ENCODE results near the gene TMC7. TPM values are rescaled to one million over a fixed set of nuclear protein-coding genes. Genes with fewer than 3 reads are reported as not detected.

The TMC7 gene
- total and polyA plus RNA-seq, 2 of the 13 experiments (the other 11 are each of a cell fraction or from before 2014, with no cell fraction given): 1.2 to 5.1 TPM

DNA sequence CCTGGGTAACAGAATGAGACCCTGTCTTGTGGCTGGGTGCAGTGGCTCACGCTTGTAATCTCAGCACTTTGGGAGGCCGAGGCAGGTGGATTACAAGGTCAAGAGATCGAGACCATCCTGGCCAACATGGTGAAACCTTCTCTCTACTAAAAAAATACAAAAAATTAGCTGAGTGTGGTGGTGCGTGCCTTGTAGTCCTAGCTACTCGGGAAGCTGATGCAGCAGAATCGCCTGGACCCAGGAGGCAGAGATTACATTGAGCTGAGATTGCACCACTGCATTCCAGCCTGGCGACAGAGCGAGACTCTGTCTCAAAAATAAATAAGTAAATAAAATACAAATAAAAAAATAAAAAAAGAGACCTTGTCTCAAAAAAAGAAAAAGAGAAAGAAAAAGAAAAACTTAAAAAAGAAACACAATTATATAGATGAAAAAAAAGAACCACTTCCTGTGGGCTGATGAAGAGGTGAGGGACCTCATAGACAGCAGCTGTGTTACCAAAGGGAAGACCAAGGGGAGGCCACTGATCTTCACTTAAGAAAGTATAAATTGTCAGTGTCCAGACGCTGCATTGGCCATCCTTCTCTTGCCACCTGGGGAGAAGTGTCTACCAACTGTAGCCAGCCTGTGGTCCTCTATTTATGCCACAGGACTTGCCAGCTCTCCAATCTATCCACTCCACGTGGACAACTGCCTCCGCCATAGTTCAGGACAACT, 33.1 kb upstream of the TMC7 start:
- no peaks in the 10 kb centered on the region for H3K36me3 ChIP-seq (replicated peaks in 1 of 2; ENCODE audit: control insufficient read depth in 1 of 2, insufficient read depth in 2 of 2, low read length in 2 of 2)
- no peak overlapping the region for H2AFZ ChIP-seq (ENCODE audit: low read length)
- no peak overlapping the region for H3K9ac ChIP-seq (ENCODE audit: insufficient read depth, low read depth, low read length)
- ChIA-PET POLR2A (interaction anchor here (0.9 to 1.9 kb wide), 2 partner anchors 20 to 161 kb away, joined by 3 to 5 read pairs; partner anchors contain the start of gene RPS15A), CTCF (ENCODE audit: low intra/inter-chr PET ratio, low total read pairs) (interaction anchor here (0.7 kb wide), 1 partner anchor 70 kb away, joined by 4 read pairs; no protein-coding TSS in a partner anchor)
- no peaks in the 10 kb centered on the region for H4K20me1 ChIP-seq (ENCODE audit: insufficient read depth, low read length)
- no TSS peak for BruUV-seq (replicated peaks)
- no peaks in the 10 kb centered on the region for H3K79me2 ChIP-seq (ENCODE audit: insufficient read depth, low read length)
- intact Hi-C loops (cut with micrococcal nuclease; ENCODE audit: unreplicated experiment): no loop called here
- H3K27me3 ChIP-seq (ENCODE audit: control insufficient read depth in 1 of 2, insufficient read depth in 2 of 2, low read length in 2 of 2): no peaks in the 10 kb centered on the region; a peak in 1 of 5 replicates
- H3K4me2 ChIP-seq (ENCODE audit: low read depth, low read length): no peak overlapping the region
- in situ Hi-C loops (cut with HindIII; ENCODE audit: extremely low pct_ligation_motif_present, low pct_unique_long_range_greater_than_20kb): no loop called here
- no peak for ATAC-seq
- H3K27ac ChIP-seq (ENCODE audit: extremely low read length, insufficient read depth, low read length): no peak overlapping the region
- TF ChIP-seq ZNF382 (CRISPR knock-in tag; IDR thresholded peaks at IDR 0.05; ENCODE audit: borderline replicate concordance) (no peak), MAFF (IDR thresholded peaks at IDR 0.05; ENCODE audit: low read depth, low read length) (peak; percentile 67), MAFK (conservative IDR thresholded peaks at IDR 0.05 in 1 of 2, IDR thresholded peaks at IDR 0.05 in 1 of 2; ENCODE audit: low read length in 2 of 2) (peak; percentile 56 to 69), ZNF460 (CRISPR knock-in tag; IDR thresholded peaks at IDR 0.05; ENCODE audit: borderline replicate concordance) (peak; percentile 65; the same call in 1 of the 2 replicates), CBX2 (IDR thresholded peaks at IDR 0.05; ENCODE audit: low read depth, low read length) (no peak), CBX2 (CRISPR knock-in tag; IDR thresholded peaks at IDR 0.05; ENCODE audit: low read depth) (no peak), SIX4 (CRISPR knock-in tag; IDR thresholded peaks at IDR 0.05) (no peak), ZNF44 (CRISPR knock-in tag; IDR thresholded peaks at IDR 0.05) (no peak), TEAD3 (CRISPR knock-in tag; optimal IDR thresholded peaks at IDR 0.05; ENCODE audit: borderline replicate concordance) (peak; percentile 43)
- TF ChIP-seq, protein P1, sequence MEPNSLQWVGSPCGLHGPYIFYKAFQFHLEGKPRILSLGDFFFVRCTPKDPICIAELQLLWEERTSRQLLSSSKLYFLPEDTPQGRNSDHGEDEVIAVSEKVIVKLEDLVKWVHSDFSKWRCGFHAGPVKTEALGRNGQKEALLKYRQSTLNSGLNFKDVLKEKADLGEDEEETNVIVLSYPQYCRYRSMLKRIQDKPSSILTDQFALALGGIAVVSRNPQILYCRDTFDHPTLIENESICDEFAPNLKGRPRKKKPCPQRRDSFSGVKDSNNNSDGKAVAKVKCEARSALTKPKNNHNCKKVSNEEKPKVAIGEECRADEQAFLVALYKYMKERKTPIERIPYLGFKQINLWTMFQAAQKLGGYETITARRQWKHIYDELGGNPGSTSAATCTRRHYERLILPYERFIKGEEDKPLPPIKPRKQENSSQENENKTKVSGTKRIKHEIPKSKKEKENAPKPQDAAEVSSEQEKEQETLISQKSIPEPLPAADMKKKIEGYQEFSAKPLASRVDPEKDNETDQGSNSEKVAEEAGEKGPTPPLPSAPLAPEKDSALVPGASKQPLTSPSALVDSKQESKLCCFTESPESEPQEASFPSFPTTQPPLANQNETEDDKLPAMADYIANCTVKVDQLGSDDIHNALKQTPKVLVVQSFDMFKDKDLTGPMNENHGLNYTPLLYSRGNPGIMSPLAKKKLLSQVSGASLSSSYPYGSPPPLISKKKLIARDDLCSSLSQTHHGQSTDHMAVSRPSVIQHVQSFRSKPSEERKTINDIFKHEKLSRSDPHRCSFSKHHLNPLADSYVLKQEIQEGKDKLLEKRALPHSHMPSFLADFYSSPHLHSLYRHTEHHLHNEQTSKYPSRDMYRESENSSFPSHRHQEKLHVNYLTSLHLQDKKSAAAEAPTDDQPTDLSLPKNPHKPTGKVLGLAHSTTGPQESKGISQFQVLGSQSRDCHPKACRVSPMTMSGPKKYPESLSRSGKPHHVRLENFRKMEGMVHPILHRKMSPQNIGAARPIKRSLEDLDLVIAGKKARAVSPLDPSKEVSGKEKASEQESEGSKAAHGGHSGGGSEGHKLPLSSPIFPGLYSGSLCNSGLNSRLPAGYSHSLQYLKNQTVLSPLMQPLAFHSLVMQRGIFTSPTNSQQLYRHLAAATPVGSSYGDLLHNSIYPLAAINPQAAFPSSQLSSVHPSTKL (CRISPR knock-in tag; IDR thresholded peaks at IDR 0.05): no peak
- DNase-seq (ENCODE audit: low spot score): no peak
- no peak overlapping the region for H3K4me3 ChIP-seq (replicated peaks in 1 of 3; ENCODE audit: insufficient read depth in 1 of 3, low read depth in 2 of 3, low read length in 3 of 3)
- WGBS (ENCODE audit: low lambda C conversion rate): 25% methylated on average over 11 of the region's 11 CpGs
- H3K4me1 ChIP-seq (ENCODE audit: insufficient read depth, low read length): peaks cover 20% of the 10 kb centered on the region
- no peaks in the 10 kb centered on the region for H3K9me3 ChIP-seq (ENCODE audit: low read length)
- no peak for FAIRE-seq
